Measurements from ENCODE around the gene CYP2C8.

Gene CYP2C8

DNA sequence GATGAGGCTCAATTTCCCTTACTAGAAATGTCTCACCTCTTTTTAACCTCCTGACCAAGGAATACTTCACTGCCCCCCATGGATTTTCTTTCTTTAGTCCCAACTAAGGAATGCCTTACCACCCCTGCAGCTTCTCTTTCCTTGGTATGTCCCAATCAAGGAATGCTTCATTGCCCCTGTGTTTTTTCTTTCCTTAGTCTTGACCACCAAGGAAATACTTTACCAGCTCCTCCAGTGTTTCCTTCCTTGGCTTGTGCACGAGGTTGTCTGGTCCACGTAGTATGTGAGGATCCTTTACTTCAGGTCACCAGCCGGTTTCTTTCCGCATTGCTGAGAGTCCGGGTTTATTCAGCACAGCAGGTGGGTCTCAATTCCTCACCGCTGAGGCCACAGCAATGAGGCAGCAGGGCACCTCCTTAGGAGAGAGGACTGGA, 71.5 kb downstream of the CYP2C8 start:
- TF ChIP-seq FOXP2 (optimal IDR thresholded peaks at IDR 0.05; ENCODE audit: borderline replicate concordance, extremely low read depth, extremely low read length, insufficient read depth) (no peak), TAF1 (IDR thresholded peaks at IDR 0.05; ENCODE audit: borderline replicate concordance, insufficient read depth, low read length) (no peak), POLR2AphosphoS5 (IDR thresholded peaks at IDR 0.05; ENCODE audit: low read depth, low read length) (no peak), SIN3A (IDR thresholded peaks at IDR 0.05; ENCODE audit: borderline replicate concordance, insufficient read depth, low read length) (no peak)
- TF ChIP-seq, protein P1, sequence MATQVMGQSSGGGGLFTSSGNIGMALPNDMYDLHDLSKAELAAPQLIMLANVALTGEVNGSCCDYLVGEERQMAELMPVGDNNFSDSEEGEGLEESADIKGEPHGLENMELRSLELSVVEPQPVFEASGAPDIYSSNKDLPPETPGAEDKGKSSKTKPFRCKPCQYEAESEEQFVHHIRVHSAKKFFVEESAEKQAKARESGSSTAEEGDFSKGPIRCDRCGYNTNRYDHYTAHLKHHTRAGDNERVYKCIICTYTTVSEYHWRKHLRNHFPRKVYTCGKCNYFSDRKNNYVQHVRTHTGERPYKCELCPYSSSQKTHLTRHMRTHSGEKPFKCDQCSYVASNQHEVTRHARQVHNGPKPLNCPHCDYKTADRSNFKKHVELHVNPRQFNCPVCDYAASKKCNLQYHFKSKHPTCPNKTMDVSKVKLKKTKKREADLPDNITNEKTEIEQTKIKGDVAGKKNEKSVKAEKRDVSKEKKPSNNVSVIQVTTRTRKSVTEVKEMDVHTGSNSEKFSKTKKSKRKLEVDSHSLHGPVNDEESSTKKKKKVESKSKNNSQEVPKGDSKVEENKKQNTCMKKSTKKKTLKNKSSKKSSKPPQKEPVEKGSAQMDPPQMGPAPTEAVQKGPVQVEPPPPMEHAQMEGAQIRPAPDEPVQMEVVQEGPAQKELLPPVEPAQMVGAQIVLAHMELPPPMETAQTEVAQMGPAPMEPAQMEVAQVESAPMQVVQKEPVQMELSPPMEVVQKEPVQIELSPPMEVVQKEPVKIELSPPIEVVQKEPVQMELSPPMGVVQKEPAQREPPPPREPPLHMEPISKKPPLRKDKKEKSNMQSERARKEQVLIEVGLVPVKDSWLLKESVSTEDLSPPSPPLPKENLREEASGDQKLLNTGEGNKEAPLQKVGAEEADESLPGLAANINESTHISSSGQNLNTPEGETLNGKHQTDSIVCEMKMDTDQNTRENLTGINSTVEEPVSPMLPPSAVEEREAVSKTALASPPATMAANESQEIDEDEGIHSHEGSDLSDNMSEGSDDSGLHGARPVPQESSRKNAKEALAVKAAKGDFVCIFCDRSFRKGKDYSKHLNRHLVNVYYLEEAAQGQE (IDR thresholded peaks at IDR 0.05; ENCODE audit: insufficient read depth in 1 of 2, low read depth in 2 of 2, low read length in 2 of 2), result no peak

DNA sequence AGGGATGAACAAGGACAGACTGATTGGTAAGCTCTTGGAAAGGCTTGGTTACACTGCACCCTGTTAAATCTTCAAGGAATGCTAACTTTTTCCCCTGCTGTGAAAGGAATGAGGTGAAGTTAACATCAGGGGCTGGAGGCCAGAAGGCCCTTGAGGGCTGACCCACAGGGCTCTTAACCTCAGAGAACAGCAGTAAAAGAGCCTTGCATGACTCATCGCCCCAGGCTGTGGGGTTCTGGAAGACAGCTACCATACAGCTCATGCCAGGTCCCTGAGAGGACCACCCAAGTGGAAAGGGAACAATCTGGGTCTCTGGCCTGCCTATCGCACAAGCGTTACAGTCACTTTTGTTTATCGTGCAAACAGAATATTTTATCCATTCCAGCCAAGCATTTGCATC, 76.5 kb downstream of the CYP2C8 start:
- no peak for TF ChIP-seq SIN3A (IDR thresholded peaks at IDR 0.05; ENCODE audit: borderline replicate concordance, insufficient read depth, low read length)
- TF ChIP-seq TAF1 (IDR thresholded peaks at IDR 0.05; ENCODE audit: borderline replicate concordance, insufficient read depth, low read length), result no peak
- TF ChIP-seq POLR2AphosphoS5 (IDR thresholded peaks at IDR 0.05; ENCODE audit: low read depth, low read length), result no peak
- TF ChIP-seq FOXP2 (optimal IDR thresholded peaks at IDR 0.05; ENCODE audit: borderline replicate concordance, extremely low read depth, extremely low read length, insufficient read depth), result no peak
- TF ChIP-seq, protein P1 (IDR thresholded peaks at IDR 0.05; ENCODE audit: insufficient read depth in 1 of 2, low read depth in 2 of 2, low read length in 2 of 2), result no peak

DNA sequence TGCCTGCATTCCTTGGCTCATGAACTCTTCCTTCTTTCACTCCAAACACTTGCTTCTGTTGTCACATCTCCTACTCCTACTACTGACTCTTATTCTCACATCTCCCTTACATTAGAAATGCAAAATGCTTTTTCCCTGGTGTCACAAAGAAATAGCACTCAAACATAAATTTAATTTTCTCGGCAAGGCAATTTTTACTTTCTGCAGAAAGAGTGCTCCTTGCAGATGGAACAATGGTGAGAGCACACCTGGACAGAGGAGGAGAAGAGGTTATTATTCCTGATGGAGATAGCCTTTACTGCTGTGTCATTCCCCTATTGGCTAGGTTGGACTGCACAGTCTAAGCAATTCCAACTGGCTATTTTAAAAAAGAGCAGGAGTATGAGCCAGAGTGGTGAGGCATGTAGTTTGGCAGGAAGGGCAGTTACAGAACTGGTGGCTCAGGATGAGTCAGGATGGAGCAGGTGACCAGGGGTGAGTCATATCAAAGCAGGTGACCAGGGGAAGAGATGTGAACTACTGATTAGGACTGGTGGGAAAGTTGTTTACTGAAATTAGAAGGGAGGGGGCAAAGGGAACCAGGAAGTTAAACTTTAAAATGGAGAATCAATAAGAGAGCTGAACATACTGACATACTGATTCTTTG, 77.9 kb downstream of the CYP2C8 start:
- TF ChIP-seq, protein P1 (IDR thresholded peaks at IDR 0.05; ENCODE audit: insufficient read depth in 1 of 2, low read depth in 2 of 2, low read length in 2 of 2), result no peak
- no peak for TF ChIP-seq FOXP2 (optimal IDR thresholded peaks at IDR 0.05; ENCODE audit: borderline replicate concordance, extremely low read depth, extremely low read length, insufficient read depth)
- no peak for TF ChIP-seq SIN3A (IDR thresholded peaks at IDR 0.05; ENCODE audit: borderline replicate concordance, insufficient read depth, low read length)
- TF ChIP-seq POLR2AphosphoS5 (IDR thresholded peaks at IDR 0.05; ENCODE audit: low read depth, low read length), result no peak
- TF ChIP-seq TAF1 (IDR thresholded peaks at IDR 0.05; ENCODE audit: borderline replicate concordance, insufficient read depth, low read length), result no peak

DNA sequence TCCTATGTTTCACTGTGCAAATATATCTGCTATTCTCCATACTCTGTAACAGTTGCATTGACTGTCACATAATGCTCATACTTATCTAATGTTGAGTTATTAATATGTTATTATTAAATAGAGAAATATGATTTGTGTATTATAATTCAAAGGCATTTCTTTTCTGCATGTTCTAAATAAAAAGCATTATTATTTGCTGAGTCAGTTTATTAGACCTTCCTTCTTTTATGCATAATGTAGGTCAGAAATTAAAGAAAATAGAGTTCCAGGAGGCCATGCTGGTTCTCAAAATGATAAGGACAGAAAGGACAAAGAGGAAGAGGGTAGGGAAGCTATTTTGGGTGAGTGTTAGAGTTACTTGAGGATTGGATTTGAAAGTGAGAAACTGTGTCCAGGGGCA, 80.1 kb downstream of the CYP2C8 start:
- TF ChIP-seq, protein P1 (IDR thresholded peaks at IDR 0.05; ENCODE audit: insufficient read depth in 1 of 2, low read depth in 2 of 2, low read length in 2 of 2), result no peak
- TF ChIP-seq TAF1 (IDR thresholded peaks at IDR 0.05; ENCODE audit: borderline replicate concordance, insufficient read depth, low read length) (no peak), FOXP2 (optimal IDR thresholded peaks at IDR 0.05; ENCODE audit: borderline replicate concordance, extremely low read depth, extremely low read length, insufficient read depth) (no peak), SIN3A (IDR thresholded peaks at IDR 0.05; ENCODE audit: borderline replicate concordance, insufficient read depth, low read length) (no peak), POLR2AphosphoS5 (IDR thresholded peaks at IDR 0.05; ENCODE audit: low read depth, low read length) (no peak)

Measured in PFSK-1 (cell line).